NCI-H1694 treated with DMSO at 0.1 percent for 48 hours (cell line): ENCODE measurements around the gene GJC1.
"Not testable (repeated sequence)": the region's sequence is repeated elsewhere in the genome, so short reads cannot be mapped to it uniquely, and the experiment has no call there.

ENCODE experiments used
- DNase-seq: peaks from one replicate; lab custom pipeline; 2025; lab: John Stamatoyannopoulos, UW

Gene GJC1

DNA sequence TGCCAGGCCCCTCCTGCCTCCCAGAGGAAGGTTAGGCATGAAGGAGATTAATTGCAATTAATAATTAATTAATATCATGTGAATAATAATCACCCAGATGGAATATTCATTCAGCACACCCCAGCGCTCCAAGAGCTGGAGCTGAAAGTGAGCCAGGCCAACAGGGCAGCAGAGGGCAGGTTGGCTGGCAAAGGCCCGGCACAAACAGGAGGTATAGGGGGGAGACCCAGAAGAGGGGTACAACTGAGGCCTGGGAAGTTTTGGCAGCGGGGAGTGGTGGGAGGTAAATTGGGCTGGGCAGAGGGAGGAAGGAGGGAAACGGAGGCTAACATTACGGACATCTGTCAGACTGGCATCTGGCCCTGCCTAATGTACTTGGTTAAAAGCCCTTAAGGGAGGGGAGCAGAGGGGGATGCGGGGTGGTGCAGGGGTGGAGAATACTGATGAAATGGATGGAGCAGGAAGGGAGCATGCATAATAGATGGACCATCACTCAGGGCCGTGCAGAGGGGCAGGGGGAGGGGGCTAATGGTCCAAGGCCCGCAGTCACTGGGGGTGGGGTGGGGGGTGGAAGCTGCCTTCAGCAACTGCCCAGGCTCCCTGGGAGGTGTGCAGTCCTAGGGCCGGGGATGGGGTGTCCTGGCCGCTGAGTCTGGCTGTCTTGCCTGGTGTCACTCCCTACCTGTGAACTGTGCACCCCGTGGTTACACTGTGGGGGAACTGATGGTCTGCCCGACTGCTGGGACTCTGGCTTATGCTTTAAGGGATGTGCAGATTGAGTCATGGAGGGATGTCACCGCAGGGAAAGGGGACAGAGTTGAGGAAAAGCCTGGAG is 69.4 kb downstream of the GJC1 start:
- peak; percentile 47 for DNase-seq

DNA sequence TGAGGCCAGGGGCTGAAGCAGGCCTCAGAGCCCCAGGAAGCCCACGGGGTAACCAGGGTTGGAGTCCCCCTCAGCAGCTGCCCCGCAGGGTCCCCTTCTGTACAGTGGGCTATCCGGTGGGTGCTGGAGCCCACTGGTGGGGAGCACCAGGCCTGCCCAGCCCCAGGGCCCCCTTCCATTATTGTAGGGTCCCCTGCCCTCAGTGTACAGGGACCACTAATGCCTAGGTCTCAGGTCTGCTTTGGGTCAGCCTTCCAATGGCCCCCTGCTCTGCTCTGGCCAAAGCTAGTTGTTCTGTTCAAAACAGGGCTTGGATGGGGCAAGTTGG is 70.2 kb downstream of the GJC1 start:
- no peak for DNase-seq

DNA sequence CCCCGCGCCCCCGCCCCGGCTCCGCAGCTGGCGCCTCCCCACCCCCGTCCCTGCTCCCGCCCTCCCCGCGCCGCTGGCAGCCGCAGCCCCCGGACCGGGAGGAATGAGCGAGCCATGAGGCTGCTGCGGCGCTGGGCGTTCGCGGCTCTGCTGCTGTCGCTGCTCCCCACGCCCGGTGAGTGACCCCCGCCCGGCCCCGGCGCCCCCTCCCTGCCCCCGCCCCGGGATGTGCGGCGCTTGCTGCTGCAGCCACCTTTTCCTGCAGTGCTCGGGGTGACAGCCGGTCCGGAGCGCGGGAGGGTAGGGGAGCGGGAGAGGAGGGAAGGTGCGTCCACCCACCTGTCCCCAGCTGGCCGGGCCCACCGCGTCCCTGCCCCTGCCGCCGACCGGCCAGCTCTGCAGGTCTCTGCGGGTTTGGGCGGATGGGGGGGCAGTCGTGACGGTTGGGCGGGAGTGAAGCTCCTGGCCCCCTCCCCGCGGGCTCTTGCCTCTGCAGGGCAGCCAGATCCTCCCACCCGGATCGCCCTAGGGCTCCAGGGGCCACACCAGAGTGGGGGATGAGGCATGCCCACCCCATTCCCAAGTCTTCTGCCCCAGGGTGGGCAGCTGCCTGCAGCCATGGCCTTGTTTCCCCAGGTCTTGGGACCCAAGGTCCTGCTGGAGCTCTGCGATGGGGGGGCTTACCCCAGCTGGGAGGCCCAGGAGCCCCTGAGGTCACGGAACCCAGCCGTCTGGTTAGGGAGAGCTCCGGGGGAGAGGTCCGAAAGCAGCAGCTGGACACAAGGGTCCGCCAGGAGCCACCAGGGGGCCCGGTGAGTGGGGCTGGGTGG is 70.8 kb downstream of the GJC1 start:
- DNase-seq: no peak

DNA sequence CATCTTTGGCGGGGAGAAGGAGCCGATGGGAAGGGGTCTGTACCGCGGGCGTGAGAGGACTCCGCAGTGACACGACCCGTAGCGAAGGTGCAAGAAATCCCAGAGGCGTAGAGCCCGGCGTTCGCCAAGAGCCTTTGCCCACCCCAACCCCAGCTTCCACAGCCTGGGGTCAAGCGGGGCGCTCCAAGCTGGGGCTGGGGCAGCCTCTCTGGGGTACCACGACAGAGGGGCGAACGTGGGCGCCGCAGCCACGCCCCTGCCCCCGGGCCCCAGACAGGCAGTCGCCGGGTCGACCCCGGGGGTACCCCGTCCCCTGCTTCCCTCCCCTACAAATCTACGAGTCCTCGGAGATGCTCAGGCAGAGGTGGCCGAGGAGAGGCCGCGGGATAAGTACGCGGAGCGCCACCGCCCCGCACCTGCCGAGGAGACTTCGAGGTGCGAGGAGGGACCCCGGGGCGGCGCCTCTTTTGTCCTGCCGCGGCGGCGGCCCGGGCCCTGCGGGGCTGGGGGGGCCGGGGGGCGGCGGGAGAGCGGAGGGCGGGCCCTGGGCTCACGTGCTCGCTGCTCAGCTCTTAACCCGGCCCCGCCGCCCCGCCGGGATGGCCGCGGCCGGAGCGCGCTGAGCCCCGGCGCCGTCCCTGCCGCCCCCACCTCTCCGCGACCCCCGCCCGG is 71.5 kb downstream of the GJC1 start, which contains the start of gene ADAM11:
TSS of gene ADAM11 (plus strand) at position 575 of the 672 bp plus-strand sequence. CDS start 212 bp downstream, outside the sequence.
- DNase-seq: no peak

DNA sequence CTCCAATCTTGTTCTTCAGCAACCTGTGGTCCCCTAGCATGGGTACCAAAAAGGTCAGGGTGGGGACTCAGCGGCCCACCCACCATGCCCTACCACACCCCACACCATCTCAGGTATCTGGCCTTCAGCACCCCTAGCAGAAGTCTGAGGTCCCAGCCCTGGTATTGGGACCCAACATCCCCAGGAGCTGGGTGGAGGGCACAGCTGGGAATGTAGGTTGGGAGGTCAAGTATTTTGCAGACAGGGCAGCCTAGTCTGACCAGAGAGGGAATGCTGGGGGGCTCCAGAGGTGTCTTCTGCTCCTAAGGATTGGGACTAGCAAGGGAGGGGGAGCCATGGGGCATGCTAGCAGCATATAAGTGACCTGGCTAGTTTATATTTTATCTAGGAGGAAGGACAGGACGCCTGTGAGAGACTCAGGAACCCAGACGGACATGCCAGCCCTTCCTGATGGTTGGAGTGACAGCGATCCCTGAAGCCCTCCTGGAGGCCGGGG is 72.1 kb downstream of the GJC1 start:
- no peak for DNase-seq

DNA sequence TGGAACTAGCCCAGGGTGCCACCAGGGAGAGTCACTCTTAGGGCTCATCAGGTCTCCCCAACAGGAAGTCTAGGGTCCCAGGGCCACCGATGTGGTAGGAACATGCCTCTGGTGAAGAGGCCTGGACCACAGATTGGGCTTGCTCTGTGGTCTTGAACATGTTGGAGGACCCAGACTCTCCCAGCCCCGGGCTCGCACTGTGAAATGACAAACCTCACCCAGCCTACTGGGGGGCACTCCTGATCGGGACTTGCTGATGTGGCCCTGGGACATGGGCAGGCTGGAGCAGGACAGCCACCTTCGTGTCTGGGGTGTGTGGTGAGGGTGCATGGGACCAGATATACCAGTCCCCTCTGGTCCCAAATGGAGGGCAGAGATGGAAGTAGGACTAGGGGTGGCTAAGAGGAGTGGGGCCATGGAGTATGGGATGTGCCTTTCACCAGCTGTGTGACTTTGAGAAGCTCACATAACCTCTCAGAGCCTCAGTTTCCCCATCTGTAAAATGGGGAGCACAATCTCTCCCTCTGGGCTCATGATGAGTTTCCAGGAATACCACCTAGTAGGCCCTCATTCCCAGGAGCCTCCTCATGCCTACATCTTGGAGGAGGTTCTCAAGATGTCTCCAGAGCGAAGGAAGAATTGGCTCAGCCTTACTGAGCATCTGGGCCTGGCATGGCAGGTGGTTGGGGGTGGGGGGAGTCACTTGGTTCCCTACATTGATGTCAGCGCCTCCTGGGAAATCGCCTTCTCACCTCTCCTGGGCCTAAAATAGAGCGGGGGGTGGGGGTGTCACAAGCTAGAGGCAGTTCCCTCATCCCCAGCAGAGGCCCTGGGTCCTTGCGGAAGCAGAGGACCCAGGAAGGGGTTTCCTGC is 72.8 kb downstream of the GJC1 start:
- no peak for DNase-seq

DNA sequence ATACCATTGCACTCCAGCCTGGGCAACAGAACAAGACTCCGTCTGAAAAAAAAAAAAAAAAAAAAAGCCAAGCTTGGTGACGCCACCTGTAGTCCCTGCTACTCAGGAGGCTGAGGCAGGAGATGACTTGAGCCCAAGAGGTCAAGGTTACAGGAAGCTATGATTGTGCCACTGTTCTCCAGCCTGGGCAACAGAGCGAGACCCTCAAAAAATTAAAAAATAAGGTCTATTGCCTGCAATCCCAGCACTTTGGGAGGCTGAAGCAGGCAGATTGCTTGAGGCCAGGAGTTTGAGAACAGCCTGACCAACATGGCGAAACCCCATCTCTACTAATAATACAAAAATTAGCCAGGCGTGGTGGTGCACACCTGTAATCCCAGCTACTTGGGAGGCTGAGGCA is 74.9 kb downstream of the GJC1 start:
- not testable (repeated sequence) for DNase-seq

DNA sequence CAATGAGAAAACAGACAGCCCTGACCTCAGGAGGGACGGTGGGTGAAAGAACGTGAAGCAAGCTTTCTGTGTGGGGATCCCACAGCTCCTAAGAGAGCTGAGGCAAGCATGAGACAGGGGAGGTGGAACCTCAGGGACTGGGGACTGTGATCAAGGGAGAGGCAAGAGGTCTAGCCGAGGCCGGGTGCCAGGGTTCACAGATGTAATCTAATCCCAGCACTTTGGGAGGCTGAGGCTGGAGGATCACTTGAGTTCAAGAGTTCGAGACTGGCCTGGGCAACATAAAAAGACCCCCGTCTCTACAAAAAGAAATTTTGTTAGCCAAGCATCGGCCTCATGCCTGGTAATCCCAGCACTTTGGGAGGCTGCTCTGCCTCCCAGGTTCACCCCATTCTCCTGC is 75.8 kb downstream of the GJC1 start:
- no peak for DNase-seq

DNA sequence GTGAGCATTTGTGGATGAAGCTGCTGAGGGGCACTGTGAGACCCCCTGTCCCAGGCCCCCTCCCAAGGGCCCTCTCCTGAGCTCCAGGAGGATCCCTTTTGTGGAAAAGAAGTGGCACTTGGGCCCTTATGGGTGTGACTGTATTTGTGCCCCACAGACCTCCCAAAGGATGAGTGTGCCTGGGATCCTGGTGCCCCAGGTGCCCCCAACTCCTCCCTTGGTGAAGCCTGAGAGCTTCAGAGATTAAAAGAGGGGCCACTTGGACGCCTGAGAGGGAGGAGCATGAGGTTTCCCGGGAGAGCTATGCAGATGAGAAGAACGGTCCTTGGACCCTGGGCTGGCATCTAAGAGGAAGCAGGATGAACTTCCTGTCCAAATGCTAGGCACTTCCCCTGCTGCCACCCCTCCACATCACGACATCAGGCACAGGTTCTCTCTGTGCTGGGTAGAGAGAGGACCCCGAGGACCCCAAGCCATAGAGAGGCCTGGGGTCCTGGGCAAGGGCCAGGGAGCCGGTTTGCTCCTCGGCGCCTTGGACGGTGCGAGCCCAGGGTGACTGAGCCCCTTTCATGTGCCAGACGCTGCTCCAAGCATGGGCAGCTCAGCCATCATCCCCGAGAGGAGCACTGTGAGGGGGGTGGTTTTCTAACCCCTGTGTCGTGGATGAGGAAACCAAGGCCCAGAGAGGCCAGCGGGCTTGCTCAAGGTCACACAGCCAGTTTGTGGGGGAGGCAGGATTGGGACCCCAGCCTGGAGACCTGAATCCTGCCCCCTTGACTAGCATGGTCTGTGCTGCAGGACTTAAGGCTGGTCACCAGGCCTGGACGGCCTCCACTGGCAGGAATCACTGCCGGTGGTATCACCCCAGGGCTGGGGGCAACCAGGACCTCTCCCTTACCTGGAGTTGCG is 76.9 kb downstream of the GJC1 start:
- no peak for DNase-seq

DNA sequence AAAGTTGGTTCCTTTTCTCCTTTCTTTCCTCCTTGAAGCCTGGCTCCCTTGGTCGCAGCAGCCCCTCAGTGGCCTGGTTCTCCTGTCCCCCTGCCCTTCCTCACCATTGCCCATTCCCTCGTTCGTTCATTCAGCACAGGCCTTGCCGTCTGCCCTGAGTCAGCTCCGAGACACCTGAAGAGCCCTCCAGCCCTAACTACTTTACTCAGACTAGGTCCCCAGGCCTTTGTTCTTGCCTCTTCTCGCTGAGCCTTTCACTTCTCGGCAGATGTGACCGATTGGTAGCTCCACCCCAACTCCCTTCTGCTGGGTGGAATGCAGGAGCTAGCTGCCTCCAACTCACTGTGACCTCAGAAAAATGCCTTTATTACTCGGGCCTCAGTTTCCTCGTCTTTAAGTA is 78.3 kb downstream of the GJC1 start:
- no peak for DNase-seq

DNA sequence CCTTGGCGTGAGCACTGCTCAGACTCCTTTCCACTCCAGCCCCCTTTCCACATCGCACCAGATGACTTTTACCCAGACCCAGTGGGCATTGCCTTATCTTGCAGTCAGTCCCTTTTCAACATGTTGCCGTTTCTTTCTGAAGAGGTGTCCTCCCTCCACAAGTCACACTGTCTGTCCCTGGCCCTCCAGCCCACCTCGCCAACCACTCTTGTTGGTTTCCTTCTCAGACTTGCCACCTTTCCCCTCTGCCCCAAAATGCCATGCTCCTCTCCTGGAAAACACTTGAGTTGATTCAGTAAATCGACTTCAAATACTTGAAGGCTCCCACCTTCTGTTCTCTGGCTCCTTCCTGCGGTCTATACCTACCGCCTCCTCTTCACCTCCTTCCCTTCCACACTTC is 78.8 kb downstream of the GJC1 start:
- no peak for DNase-seq

DNA sequence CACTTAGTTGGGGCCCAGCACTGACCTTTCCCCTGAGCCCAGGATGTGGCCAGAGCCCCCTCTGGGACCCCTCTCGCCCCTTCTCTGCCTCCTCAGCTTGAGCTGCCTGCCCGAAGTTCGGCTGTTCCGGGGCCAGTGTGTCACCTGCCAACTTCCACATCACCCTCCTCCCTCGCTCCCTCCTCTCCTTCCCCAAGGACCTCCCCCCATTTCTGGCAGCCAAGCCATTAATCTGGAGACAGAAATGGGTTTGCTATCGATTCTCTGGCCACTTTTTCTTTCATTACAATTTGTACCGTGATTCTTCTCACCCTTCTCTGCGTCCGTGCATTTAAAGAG is 80.1 kb downstream of the GJC1 start:
- DNase-seq: no peak

DNA sequence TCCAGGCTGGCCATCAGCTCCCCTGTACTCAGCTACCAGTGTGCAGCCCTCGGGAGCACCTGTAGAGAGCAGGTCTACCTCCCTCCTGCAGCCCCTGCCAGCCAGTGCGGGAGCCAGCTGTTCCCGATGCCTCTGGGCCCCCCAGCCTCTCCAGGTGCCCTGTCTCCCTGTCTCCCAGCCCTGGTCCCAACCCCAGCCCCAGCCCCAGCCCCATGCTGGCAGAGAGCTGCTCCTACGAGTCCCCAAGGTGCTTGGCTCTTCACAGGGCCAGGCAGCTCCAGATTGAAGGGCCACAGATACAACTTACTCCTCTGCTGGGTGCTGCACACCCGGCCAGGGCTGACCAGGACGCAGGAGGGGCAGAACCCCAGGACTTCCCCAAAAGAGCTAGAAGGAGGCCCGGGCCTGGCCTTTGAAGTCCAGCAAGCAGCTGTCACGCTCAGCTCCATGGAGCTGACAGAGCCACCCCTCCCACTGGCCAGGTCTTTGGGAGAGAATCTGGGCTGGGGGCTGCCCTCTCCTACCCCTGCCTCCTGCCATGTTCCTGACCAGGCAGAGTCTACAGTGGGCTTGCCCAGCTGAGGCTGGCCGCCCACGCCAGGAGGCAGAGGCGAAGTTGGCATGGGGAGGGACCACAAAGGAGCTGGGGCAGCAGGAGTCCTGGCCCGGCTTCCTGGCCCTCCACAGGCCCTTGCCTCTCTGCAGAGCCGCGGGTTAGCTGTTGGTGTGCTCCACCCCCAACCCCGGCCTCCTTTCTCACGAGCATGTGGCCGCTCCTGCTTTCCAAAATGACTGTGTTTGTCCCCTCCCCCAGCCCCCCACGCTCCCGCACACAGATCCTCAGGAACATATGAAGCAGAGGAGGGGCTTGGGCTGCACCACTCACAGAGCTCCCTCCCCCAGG is 80.8 kb downstream of the GJC1 start:
- no peak for DNase-seq
